HEK293 (cell line): ENCODE results near the gene CCDC38.

Source experiments
- CTCF ChIA-PET: fragments of 350-600 bp; formaldehyde crosslinking; extraction: SDS; loops from one replicate; lab custom pipeline; 2021; ENCODE audit warnings: antibody characterized with exemption; lab: Yijun Ruan, JAX
- POLR2A ChIA-PET: fragments of 300-600 bp; formaldehyde crosslinking; extraction: SDS; loops from one replicate; lab custom pipeline; 2020; ENCODE audit warnings: antibody characterized with exemption, inconsistent platforms; lab: Yijun Ruan, JAX
- H3K27ac ChIP-seq: fragments of 200-500 bp; sonication (Bioruptor generic); 2 replicates; pipeline ENCODE4 v1.5.1; 2014; ENCODE audit warnings: low read depth, low read length, control low read depth, inconsistent platforms; ENCODE audit errors: extremely low read depth
- H3K36me3 ChIP-seq, 2 experiments: fragments of 200-500 bp in 1 of 2; sonication (Bioruptor generic) in 1 of 2; 1 replicate in 1 of 2; 2 replicates in 1 of 2; pipeline ENCODE4 v1.5.1; 2014 to 2017; ENCODE audit warnings: inconsistent platforms in 2 of 2, low read length in 2 of 2; ENCODE audit not compliant: control insufficient read depth in 2 of 2, insufficient read depth in 1 of 2
- H3K4me1 ChIP-seq: fragments of 200-500 bp; sonication (Bioruptor generic); 2 replicates; pipeline ENCODE4 v1.5.1; 2014; ENCODE audit warnings: mild to moderate bottlenecking, low read length, inconsistent platforms; ENCODE audit not compliant: control insufficient read depth, insufficient read depth
- H3K4me3 ChIP-seq: 2 replicates; pipeline ENCODE4 v1.5.1; 2011; ENCODE audit warnings: low read depth, mild to moderate bottlenecking, control low read depth, low read length, moderate library complexity
- H3K9me3 ChIP-seq: fragments of 200-500 bp; sonication (Bioruptor generic); 2 replicates; pipeline ENCODE4 v1.5.1; 2014; ENCODE audit warnings: low read depth, low read length, inconsistent platforms; ENCODE audit not compliant: control insufficient read depth, insufficient read depth
- BCL11B ChIP-seq: fragments of 450-650 bp; formaldehyde crosslinking; IDR thresholded peaks from 2 replicates; pipeline ENCODE4 v1.5.1; 2016; ENCODE audit warnings: low read depth, missing biosample characterization, missing genetic modification characterization
- HOXD13 ChIP-seq: sonication (generic); formaldehyde crosslinking; IDR thresholded peaks from 2 replicates; pipeline ENCODE4 v1.8.0; 2022; ENCODE audit warnings: missing genetic modification reagents, borderline replicate concordance
- KLF16 ChIP-seq: fragments of 450-650 bp; formaldehyde crosslinking; IDR thresholded peaks from 2 replicates; pipeline ENCODE4 v1.5.1; 2017; ENCODE audit warnings: missing biosample characterization, missing genetic modification characterization
- MYNN ChIP-seq: fragments of 450-650 bp; formaldehyde crosslinking; IDR thresholded peaks from 2 replicates; pipeline ENCODE4 v1.5.1; 2016; ENCODE audit warnings: missing biosample characterization, missing genetic modification characterization, borderline replicate concordance
- OVOL3 ChIP-seq: fragments of 450-650 bp; formaldehyde crosslinking; IDR thresholded peaks from 2 replicates; pipeline ENCODE4 v1.5.1; 2016; ENCODE audit warnings: missing biosample characterization, missing genetic modification characterization
- PRDM2 ChIP-seq: fragments of 450-650 bp; formaldehyde crosslinking; IDR thresholded peaks from 2 replicates; pipeline ENCODE4 v1.5.1; 2016; ENCODE audit warnings: missing biosample characterization, missing genetic modification characterization, borderline replicate concordance
- ZBTB11 ChIP-seq: fragments of 450-650 bp; formaldehyde crosslinking; conservative IDR thresholded peaks from 2 replicates; pipeline ENCODE4 v1.5.1; 2016; ENCODE audit warnings: low read depth, missing biosample characterization, missing genetic modification characterization
- ZNF114 ChIP-seq: fragments of 450-650 bp; formaldehyde crosslinking; IDR thresholded peaks from 2 replicates; pipeline ENCODE4 v1.5.0; 2017; ENCODE audit warnings: missing biosample characterization, missing genetic modification characterization
- ZNF169 ChIP-seq: fragments of 450-650 bp; formaldehyde crosslinking; IDR thresholded peaks from 2 replicates; pipeline ENCODE4 v1.5.1; 2016; ENCODE audit warnings: missing biosample characterization, missing genetic modification characterization
- ZNF174 ChIP-seq: fragments of 450-650 bp; formaldehyde crosslinking; IDR thresholded peaks from 2 replicates; pipeline ENCODE4 v1.5.0; 2017; ENCODE audit warnings: missing biosample characterization, mild to moderate bottlenecking, missing genetic modification characterization
- ZNF26 ChIP-seq: fragments of 450-650 bp; formaldehyde crosslinking; IDR thresholded peaks from 2 replicates; pipeline ENCODE4 v1.5.1; 2016; ENCODE audit warnings: missing biosample characterization, missing genetic modification characterization
- ZNF37A ChIP-seq: fragments of 450-650 bp; IDR thresholded peaks from 2 replicates; pipeline ENCODE4 v1.5.1; 2018; ENCODE audit warnings: missing biosample characterization, missing genetic modification characterization
- ZNF391 ChIP-seq: fragments of 450-650 bp; formaldehyde crosslinking; IDR thresholded peaks from 2 replicates; pipeline ENCODE4 v1.5.1; 2016; ENCODE audit warnings: low read depth, missing biosample characterization, missing genetic modification characterization, borderline replicate concordance
- ZNF423 ChIP-seq: fragments of 450-650 bp; formaldehyde crosslinking; IDR thresholded peaks from 2 replicates; pipeline ENCODE4 v1.5.1; 2016; ENCODE audit warnings: missing biosample characterization, missing genetic modification characterization
- ZNF449 ChIP-seq: fragments of 450-650 bp; formaldehyde crosslinking; IDR thresholded peaks from 2 replicates; pipeline ENCODE4 v1.5.1; 2017; ENCODE audit warnings: missing biosample characterization, mild to moderate bottlenecking, missing genetic modification characterization, moderate library complexity
- ZNF473 ChIP-seq: fragments of 450-650 bp; formaldehyde crosslinking; IDR thresholded peaks from 2 replicates; pipeline ENCODE4 v1.5.1; 2017; ENCODE audit warnings: missing biosample characterization, missing genetic modification characterization
- ZNF488 ChIP-seq: fragments of 450-650 bp; formaldehyde crosslinking; IDR thresholded peaks from 2 replicates; pipeline ENCODE4 v1.5.1; 2016; ENCODE audit warnings: missing biosample characterization, missing genetic modification characterization
- ZNF544 ChIP-seq: fragments of 450-650 bp; formaldehyde crosslinking; IDR thresholded peaks from 2 replicates; pipeline ENCODE4 v1.5.0; 2017; ENCODE audit warnings: missing biosample characterization, missing genetic modification characterization
- ZNF548 ChIP-seq: fragments of 450-650 bp; formaldehyde crosslinking; IDR thresholded peaks from 2 replicates; pipeline ENCODE4 v1.5.1; 2016; ENCODE audit warnings: missing biosample characterization, missing genetic modification characterization
- ZNF623 ChIP-seq: fragments of 450-650 bp; formaldehyde crosslinking; IDR thresholded peaks from 2 replicates; pipeline ENCODE4 v1.5.1; 2016; ENCODE audit warnings: missing biosample characterization, missing genetic modification characterization
- ZNF660 ChIP-seq: fragments of 450-650 bp; IDR thresholded peaks from 2 replicates; pipeline ENCODE4 v1.5.1; 2018; ENCODE audit warnings: missing biosample characterization, mild to moderate bottlenecking, missing genetic modification characterization
- ZNF792 ChIP-seq: fragments of 450-650 bp; formaldehyde crosslinking; IDR thresholded peaks from 2 replicates; pipeline ENCODE4 v1.5.1; 2016; ENCODE audit warnings: missing biosample characterization, missing genetic modification characterization

The CCDC38 gene

GRCh38 chr12:95877622-95878021 is 64.8 kb downstream of the CCDC38 start:
- ChIA-PET POLR2A (interaction anchor here (1.4 kb wide), 1 partner anchor 17 kb away, joined by 3 read pairs; no protein-coding TSS in a partner anchor), CTCF (interaction anchor here (1.8 kb wide), 1 partner anchor 121 kb away, joined by 5 read pairs; no protein-coding TSS in a partner anchor)

GRCh38 chr12:95874452-95874851 is 68.0 kb downstream of the CCDC38 start:
- no peak overlapping the region for H3K4me3 ChIP-seq
- H3K9me3 ChIP-seq = no peaks in the 10 kb centered on the region
- POLR2A ChIA-PET = no interaction called here
- H3K36me3 ChIP-seq = peaks cover 1 to 5% of the 10 kb centered on the region in 2 experiments
- no peak overlapping the region for H3K27ac ChIP-seq
- CTCF ChIA-PET = no interaction called here
- H3K4me1 ChIP-seq = no peaks in the 10 kb centered on the region
- TF ChIP-seq PRDM2 (tag by site-specific recombination) (no peak), ZNF548 (tag by site-specific recombination) (no peak), ZNF26 (tag by site-specific recombination) (no peak), ZNF792 (tag by site-specific recombination) (no peak), ZNF391 (tag by site-specific recombination) (no peak), ZNF473 (tag by site-specific recombination) (no peak), ZNF449 (no peak), BCL11B (no peak), ZNF174 (no peak)

More at GRCh38 chr12:95877622-95878021, 64.8 kb downstream of the CCDC38 start:
- Histone ChIP-seq H3K4me1 (no peaks in the 10 kb centered on the region), H3K27ac (no peak overlapping the region), H3K4me3 (no peak overlapping the region), H3K9me3 (no peaks in the 10 kb centered on the region), H3K36me3 (no peaks in the 10 kb centered on the region)
- TF ChIP-seq ZNF423 (tag by site-specific recombination) (no peak), KLF16 (no peak), OVOL3 (tag by site-specific recombination) (no peak), ZBTB11 (tag by site-specific recombination) (no peak), ZNF37A (tag by site-specific recombination) (no peak), HOXD13 (CRISPR knock-in tag) (no peak), ZNF623 (no peak), ZNF114 (tag by site-specific recombination) (no peak), ZNF660 (tag by site-specific recombination) (no peak), ZNF488 (tag by site-specific recombination) (no peak), ZNF792 (tag by site-specific recombination) (no peak), ZNF544 (no peak), MYNN (no peak), ZNF169 (tag by site-specific recombination) (no peak), ZNF174 (no peak)
